GM06990 (cell line): ENCODE results near the gene SARM1.

Source experiments
- DNase-seq: peaks from one replicate; pipeline ENCODE4 v3.0.0-alpha.2; 2011; ENCODE audit not compliant: insufficient read length; ENCODE audit errors: extremely low read depth
- H3K27me3 ChIP-seq: replicated peaks from 2 replicates; pipeline ENCODE4 v1.6.0; 2011; ENCODE audit warnings: low read length; ENCODE audit not compliant: control insufficient read depth, insufficient read depth
- H3K36me3 ChIP-seq: 2 replicates; pipeline ENCODE4 v1.5.1; 2011; ENCODE audit warnings: low read length; ENCODE audit not compliant: control insufficient read depth, insufficient read depth
- H3K4me3 ChIP-seq: replicated peaks from 2 replicates; pipeline ENCODE4 v1.5.1; 2011; ENCODE audit warnings: low read depth, mild to moderate bottlenecking, control low read depth, low read length
- CTCF ChIP-seq: IDR thresholded peaks from 2 replicates; pipeline ENCODE4 v1.5.1; 2011; ENCODE audit warnings: low read length, control low read depth, mild to moderate bottlenecking, inconsistent platforms; ENCODE audit not compliant: insufficient read depth, poor library complexity, severe bottlenecking

Gene SARM1

GRCh38 chr17:28399808-28400207 is 28.3 kb downstream of the SARM1 start:
- H3K36me3 ChIP-seq, result peaks cover 19% of the 10 kb centered on the region

GRCh38 chr17:28402224-28402630 is 30.7 kb downstream of the SARM1 start:
- no peak for TF ChIP-seq CTCF
- no peaks in the 10 kb centered on the region for H3K27me3 ChIP-seq

More at GRCh38 chr17:28399808-28400207, 28.3 kb downstream of the SARM1 start:
- H3K27me3 ChIP-seq, result no peaks in the 10 kb centered on the region
- no peak overlapping the region for H3K4me3 ChIP-seq
- no peak for TF ChIP-seq CTCF
- DNase-seq, result no peak

GRCh38 chr17:28402844-28403243 is 31.4 kb downstream of the SARM1 start:
- no peak overlapping the region for H3K4me3 ChIP-seq
- no peak for TF ChIP-seq CTCF
- H3K36me3 ChIP-seq, result peaks cover 9% of the 10 kb centered on the region
- no peaks in the 10 kb centered on the region for H3K27me3 ChIP-seq
- DNase-seq, result no peak

More at GRCh38 chr17:28402224-28402630, 30.7 kb downstream of the SARM1 start:
- DNase-seq, result no peak
- peaks cover 10% of the 10 kb centered on the region for H3K36me3 ChIP-seq
- H3K4me3 ChIP-seq, result no peak overlapping the region

- no peak for DNase-seq
- peaks cover 2% of the 10 kb centered on the region for H3K36me3 ChIP-seq
- no peaks in the 10 kb centered on the region for H3K27me3 ChIP-seq
- no peak for TF ChIP-seq CTCF
- H3K4me3 ChIP-seq, result no peak overlapping the region
These were observed 32.5 kb downstream of the SARM1 start for GRCh38 chr17:28404007-28404406.

- Histone ChIP-seq H3K27me3 (no peaks in the 10 kb centered on the region), H3K4me3 (no peak overlapping the region), H3K36me3 (no peaks in the 10 kb centered on the region)
- no peak for DNase-seq
- no peak for TF ChIP-seq CTCF
These were observed 32.9 kb downstream of the SARM1 start for GRCh38 chr17:28404461-28404811.
